Dermis microvascular lymphatic vessel endothelial cell (primary cell): Measurements from ENCODE around the gene RALA. TPM values are rescaled to one million over a fixed set of nuclear protein-coding genes. Genes with fewer than 3 reads are reported as not detected.
A peak's percentile ranks its signal among the peaks of the same experiment; 100 is the strongest.
"Not testable (repeated sequence)": the region's sequence is repeated elsewhere in the genome, so short reads cannot be mapped to it uniquely, and the experiment has no call there.

Experiments used
- DNase-seq, 2 donors: peaks; one replicate each; pipeline versions ENCODE4 v3.0.0 to v3.0.0-alpha.2; 2010; ENCODE audit warnings: low read depth in 2 of 2
- total RNA-seq: library from RNA; depleted of rRNA; stranded (reverse); fragments of >200 nt; gene quantifications from 2 replicates; pipeline ENCODE4 v1.2.1, GENCODE V29; 2014

RALA gene
- total RNA-seq, 1 donor from 2014 or later: 28.4 TPM

DNA sequence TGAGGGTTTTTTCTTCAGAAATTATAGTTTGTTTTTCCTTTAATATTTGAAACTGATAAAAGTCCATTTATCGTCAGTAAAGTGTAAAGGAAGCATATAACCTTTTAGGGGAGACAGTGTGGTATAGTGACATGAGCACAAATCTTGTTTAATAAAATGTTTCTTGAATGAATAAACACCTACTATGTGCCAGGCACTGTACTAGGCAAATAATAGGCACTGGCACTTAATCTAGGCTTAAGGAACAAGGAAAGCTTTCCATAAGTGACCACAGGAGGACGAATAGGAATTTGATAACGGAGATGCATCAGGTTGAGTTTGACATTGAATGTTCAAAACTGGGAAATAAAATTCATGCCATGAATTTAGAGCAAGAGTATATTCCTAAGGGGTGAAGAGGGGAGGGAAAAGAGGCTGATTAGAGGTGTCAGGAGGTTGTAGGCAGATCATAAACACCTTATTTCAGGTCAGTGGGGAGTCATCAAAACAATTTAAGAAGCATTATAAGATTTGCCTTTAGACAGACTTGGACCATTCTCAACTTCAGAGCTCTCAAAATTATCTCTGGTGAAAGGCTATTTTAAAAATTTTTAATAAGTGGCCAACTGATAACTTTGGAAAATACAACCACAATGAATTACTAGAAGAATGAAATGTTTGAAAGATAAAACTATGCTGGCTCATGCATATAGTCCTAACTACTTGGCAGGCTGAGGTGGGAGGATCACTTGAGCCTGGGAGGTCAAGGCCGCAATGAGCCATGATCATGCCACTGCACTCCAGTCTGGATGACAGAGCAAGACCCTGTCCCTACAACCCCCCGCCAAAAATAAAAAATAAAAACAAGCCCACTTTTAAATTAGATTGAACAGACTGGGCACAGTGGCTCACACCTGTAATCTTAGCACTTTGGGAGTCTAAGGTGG lies 22.4 kb downstream of the RALA start:
- DNase-seq: no peak

DNA sequence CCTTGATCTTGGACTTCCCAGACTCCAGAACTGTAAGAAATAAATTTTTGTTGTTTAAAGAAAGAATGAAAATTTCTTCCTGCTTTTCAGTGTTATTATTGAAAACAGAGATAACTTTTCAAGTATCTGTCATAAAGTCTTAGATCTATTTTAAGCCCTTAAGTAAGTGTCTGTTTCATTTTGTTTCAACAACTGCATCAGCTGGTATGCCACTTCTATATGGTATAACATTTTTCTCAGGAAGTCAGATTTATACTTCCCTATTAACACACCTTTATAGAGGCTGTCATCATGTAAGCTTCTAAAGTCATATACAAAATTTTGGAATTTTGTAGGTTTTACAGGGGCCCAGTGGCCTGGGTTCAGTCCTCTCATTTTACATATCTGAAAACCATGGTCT lies 24.4 kb downstream of the RALA start:
- no peak for DNase-seq

DNA sequence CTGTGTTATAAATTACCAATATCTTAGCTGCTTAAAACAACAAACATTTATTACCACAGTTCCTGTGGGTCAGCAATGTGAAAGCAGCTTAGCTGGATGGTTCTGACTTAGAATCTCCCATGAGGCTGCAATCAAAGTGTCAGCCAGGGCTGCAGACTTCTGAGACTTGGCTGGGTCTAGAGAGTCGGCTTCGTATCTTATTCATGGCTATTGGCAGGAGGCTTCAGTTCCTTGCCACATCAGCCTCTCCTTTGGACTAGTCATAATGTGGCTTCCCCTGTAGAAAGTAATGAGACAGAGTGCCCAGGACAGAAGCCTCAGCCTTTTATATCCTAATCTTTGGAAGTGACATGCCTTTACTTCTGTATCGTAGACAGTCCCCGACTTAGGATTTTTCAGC lies 27.3 kb downstream of the RALA start:
- DNase-seq: no peak

DNA sequence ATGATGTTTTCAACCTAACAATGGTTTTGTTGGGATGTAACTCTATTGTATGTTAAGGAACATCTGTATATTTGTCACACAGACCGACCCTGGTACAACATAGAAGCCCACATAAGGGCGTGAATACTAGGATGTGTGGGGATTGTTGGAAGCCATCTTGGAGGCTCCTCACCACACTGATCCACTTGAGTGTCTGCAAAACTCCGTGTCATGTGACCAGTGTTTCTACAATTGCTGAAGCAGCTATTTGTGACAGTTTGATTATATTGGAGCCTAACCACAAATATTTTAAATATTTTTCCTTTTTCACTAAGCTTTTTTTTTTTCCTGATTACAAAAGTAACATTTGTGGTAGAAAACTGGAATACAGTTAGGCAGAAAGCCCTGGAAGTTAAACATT lies 27.9 kb downstream of the RALA start:
- no peak for DNase-seq

DNA sequence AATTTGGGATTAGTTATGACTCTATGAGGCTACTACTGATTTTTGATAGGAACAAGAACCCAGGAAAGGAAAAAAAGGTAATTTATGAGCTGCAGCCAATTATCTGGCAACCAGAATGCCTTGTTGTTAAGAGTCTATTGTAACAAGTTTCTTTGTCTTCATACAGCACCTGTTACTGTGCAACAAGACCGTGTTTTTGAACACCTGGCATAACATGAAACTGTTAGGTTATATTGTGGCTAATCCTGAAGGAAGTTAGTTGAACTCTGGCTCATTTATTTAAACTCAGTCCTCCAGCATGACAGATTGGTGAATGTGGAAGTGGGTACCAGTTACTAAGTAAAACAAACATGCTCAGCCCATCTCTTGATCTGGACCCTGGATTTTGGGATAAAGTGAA lies 33.0 kb downstream of the RALA start:
- no peak for DNase-seq

DNA sequence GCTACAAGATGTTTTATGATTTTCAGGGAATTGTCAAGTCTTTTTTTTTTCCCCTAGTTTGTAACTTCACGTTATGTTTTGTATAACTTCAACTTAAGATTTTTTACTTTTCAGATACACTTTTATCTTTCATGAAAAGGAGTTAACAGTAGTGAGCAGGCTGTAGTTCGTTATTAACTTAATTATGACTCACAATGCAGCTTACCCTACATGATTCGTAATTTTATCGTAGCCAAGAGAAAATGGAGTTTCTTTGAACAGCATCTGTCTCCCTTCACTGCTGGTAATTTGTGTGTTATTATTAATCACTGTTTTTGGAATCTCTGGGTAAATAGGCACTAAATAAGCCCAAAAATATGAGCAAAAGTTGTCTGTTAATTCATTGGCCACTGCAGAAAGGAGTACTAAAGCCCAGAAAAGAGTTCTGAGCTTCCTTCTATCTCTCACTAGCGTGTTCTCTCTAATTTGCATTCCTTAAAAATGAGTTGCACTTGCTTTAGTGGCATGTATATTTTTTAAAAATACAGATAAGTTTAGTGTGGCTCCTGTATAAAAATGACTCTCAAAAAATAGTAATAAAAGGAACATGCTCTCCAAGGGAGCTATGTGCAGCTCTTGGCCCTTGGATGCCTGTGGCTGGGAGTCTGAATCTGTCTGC lies 36.1 kb downstream of the RALA start:
- DNase-seq: no peak

DNA sequence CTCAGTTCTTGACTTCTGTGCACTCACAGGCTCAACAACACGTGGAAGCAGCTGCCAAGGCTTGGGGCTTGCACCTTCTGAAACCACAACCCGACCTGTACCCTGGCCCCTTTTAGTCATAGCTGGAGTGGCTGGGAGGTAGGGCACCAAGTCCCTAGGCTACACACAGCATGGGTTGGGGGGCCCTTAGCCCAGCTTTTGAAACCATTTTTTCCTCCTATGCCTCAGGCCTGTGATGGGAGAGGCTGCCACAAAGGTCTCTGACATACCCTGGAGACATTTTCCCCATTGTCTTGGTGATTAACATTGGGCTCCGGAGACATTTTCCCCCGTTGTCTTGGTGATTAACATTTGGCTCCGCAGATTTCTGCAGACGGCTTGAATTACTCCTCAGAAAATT lies 38.6 kb downstream of the RALA start:
- no peak for DNase-seq

DNA sequence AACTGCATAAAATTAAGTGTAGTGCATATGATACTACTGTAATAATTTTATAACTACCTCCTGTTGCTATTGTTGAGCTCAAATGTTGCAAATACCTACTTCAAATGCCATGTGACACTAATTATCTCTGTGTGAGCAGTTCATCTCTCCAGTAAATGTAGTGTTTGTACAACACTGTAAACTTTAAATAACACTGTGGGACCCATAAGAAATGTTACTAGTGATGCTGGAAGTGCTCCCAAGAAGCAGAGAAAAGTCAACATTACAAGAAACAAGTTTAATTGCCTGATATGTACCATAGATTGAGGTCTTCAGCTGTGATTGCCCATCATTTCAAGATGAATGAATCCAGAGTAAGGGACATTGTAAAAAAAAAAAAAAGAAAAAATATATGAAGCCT lies 39.9 kb downstream of the RALA start:
- DNase-seq: no peak

DNA sequence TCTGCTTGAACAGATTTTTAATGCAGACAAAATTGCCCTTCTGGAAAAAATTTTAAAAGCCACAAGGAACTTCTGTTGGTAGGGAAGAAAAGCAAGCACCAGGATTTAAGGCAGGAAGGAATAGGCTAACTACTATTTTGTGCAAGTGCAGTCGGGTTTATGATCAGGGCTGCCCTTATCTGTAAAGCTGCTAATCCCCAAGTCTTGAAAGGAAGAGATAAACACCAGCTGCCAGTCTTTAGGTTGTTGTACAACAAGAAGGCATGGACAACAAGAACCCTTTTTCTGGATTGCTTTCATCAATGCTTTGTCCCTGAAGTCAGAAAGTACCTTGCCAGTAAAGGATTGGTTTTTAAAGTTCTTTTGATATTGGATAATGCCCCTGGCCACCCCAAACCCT lies 40.7 kb downstream of the RALA start:
- no peak for DNase-seq

DNA sequence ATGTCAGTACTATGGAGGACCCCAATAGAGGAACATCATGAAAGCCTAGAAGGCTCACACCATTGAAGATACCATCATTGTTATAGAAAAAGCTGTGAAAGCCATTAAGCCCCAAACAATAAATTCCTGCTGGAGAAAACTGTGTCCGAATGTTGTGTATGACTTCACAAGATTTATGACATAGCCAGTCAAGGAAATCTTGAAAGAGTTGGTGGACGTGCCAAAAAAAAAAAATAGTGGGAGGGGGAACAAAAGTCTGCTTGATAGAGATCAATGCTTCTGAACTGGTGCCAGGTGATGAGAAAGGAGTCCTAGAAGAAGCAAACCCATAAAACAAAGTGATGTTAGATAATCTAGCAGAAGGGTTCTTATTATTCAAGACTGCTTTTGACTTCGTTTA lies 41.2 kb downstream of the RALA start:
- no peak for DNase-seq

DNA sequence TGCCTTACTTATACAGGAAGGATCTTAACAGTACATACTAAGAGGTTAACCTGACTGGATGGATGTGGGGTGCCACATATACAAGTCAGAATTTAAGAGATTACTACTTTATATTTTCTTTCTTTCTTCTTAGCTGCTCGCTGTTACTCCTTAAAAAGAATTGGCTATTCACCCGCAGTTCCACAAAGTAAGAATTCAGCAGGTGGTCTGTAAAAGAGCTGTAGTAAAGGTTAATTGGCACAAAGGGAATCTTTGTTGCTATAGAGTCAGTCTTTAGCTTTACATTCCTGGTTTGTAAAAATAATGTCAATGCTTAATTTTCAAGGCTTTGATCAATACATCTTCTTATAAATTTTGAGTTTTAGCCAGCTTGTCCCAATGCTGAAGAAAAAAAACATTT lies 43.2 kb downstream of the RALA start:
- no peak for DNase-seq

DNA sequence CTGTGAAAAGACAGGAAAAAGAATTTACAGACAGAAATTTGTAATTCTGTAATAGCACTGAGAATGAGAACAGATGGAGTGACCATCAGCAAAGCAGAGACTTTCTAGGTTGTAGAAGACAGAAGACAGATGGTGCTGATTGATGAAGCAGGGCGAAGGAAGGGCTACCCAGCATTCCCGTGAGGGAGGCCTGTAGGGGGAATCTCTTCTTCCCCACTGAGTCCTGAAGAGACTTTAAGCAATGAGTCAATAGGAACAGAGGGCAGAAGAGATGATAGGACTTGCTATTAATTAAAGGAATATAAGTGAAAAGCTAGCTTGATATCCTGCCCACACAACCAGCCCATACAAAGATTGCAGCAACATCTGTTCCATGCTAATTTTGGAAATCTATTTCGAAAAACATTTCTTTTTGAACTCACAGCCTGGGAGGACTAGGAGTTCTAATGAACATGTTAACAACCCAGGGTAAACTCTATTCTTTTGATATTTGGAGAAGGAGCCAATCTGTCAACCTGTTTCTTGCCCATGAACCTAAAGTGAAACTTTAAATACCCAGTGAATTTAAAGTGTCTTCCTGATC lies 44.1 kb downstream of the RALA start:
- no peak for DNase-seq

DNA sequence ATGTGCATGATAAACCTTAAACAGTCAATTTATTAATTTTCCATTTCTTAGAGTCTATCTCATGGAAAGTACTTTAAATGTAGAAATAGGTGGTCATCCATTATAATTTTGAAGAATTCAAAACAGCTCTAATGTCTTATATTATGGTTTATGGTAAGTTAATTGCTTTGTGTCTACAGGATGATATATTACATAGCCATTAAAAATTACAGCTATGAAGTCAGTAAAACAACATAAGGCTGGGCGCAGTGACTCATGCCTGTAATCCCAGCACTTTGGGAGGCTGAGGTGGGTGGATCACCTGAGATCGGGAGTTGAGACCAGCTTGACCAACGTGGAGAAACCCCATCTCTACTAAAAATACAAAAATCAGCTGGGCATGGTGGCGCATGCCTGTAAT lies 44.9 kb downstream of the RALA start:
- not testable (repeated sequence) for DNase-seq

DNA sequence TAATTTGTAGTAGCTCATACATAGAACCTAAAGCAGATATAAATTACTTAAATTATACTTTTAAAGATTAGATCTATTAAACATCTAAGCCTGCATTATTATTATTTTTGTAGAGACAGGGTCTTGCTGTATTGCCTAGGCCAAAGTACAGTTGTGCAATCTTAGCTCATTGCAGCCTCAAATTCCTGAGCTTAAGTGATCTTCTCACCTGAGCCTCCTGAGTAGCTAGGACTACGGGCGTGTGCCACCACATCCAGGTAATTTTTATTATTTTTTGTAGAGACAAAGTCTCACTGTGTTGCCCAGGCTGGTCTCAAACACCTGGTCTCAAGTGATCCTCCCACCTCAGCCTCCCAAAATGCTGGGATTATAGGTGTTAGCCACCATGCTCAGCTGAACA lies 46.7 kb downstream of the RALA start:
- DNase-seq: no peak

DNA sequence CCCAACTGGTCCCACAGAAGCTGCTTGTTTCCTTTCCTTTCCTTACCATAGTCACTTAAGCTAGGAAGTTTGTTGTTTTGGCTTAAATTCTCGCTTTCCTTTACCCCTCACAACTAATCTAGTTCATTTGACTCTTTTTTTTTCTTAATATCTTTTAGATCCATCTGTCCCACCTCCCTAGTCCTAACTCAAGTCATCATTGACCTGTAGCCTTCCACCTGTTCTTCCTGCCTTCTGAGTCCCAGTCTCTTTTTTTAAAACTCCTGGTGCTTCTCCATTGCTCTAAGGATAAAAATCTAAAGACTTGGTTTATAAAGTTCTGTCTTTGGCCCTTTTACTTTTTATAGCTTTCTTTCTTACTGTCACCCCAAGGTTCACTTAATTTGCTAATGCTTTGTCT lies 47.6 kb downstream of the RALA start:
- no peak for DNase-seq

DNA sequence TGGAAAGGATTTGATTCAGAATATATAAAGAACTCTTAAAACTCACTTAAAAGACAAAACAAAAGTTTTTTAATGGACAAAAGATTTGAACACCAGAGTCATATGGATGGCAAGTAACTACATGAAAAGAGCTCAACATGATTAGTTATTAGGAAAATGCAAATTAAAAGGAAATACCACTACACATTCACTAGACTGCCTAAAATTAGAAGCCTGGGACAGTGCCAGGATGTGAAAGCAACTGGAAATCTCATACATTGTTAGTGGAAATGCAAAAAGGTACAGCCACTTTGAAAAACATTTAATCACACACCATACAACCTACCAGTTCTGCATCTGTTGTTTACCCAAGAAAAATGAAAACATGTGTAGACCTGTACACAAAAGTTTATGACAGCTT lies 48.8 kb downstream of the RALA start:
- DNase-seq: peak; percentile 7 to 39

DNA sequence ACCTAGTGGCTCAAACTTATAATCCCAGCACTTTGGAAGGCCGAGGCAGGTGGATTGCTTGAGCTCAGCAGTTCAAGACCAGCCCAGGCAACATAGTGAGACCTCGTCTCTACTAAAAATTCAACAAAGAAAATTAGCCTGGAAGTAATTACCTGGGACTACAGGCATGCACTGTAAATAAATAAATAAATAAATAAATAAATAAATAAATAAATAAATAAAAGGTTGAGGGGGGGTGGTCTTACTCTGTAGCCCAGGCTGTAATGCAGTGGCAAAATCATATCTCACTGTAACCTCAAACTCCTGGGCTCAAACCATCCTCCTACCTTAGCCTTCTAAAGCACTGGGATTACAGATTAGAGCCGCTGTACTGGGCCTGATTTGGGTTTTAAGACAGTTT lies 50.5 kb downstream of the RALA start:
- DNase-seq: no peak

DNA sequence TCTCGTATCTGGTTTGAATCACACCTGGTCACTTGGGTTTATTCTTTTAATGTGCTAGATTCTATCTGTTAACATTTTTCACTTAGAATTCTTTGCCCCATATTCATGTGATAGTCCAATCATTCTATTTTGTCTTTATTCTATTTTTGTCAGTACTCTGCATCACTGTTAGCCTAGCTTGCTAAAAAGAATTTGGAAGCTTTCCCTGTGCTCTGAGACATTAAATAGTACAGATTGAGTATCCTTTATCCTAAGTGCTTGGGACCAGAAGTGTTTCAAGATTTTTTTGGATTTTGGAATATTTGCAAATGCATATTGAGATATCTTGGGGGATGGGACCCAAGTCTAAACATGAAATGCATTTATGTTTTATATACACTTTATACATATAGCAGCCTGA lies 51.0 kb downstream of the RALA start:
- DNase-seq: no peak

DNA sequence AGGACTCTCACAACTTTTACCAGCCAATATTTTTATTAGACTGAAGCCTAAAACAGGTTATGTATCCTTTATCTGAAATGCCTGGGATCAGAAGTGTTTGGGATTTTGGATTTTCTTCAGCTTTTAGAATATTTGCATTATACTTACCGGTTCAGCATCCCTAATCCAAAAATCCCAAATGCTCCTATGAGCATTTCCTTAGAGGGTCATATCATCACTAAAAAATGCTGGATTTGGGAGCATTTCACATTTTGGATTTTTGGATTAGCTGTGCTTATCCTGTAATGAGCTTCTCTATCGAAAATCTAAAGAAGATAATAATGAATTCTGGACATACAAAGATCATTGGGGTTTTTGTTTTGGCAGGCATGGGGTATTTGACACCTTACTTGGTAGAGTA lies 53.0 kb downstream of the RALA start:
- no peak for DNase-seq

DNA sequence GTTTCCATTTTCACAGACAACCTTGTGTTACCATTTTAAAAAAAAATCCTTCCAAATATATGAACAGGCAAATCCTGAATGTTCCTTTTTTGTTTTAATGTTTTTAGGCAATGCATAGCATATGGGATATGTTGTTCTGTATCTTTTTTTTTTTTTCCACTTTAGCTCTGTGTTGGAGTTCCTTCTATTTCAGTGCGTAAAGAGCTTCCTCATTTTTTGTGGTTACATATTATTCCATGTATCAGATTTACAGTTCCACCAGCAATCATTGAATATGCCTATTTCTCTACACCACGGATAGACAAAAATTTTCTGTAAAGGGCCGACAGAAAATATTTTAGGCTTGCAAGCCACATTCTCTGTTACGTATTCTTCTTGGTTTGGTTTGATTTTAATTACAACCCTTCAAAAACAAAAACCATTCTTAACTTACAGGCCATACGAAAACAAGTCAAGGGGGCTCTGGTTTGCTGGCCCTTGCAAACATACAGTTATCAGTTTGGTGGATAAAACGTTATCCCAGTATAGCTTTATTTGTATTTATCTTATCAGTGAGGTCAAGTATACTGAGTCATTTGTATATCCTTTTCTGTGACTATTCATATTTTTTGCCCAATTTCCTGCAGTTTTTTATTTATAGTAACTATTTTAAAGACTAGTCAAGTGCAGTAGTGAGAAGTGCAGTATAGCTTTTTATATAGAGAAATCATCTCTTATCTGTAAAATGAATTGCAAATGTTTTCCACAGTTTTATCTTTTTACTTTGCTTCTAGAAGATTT lies 55.7 kb downstream of the RALA start:
- no peak for DNase-seq

DNA sequence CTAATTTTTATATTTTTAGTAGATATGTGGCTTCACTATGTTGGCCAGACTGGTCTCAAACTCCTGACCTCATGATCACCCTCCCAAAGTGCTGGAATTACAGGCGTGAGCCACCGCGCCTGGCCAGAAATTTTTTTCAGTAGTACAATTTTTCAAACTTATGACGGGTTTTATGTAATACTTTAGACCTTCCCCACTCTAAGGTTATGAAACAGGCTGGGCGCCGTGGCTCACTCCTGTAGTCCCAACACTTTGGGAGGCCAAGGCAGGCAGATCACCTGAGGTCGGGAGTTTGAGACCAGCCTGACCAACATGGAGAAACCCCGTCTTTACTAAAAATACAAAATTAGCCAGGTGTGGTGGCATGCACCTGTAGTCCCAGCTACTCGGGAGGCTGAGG lies 56.5 kb downstream of the RALA start:
- DNase-seq: not testable (repeated sequence)

DNA sequence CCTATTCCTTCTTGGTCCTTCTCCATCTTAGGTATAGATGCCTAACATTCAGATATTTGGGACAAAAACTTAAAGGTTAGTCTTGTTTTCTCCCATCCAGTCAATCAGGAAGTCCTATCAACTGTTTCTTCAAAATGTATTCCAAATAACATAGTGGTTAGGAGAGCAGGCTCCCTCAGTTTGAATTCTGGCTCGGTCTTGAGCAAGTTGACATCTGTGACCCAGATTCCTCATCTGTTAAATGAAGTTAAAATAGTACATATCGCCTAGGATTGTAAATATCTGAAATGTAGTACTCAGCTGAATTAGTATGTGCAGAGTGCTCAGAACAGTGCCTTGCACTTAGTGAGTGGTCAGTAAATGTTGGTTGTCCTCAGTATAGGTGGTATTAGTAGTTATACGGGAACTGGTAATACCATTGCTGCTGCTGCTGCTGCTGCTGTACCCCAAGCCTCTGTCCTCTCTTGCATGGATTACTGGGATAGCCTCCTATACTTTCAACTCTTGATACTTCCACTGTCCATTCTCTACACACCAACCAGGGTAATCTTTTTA lies 58.6 kb downstream of the RALA start:
- no peak for DNase-seq
